Dedifferentiated amniotic fluid mesenchymal stem cell (primary cell): ENCODE results near the gene SORCS2.

Experiments used
- DNase-seq: peaks from one replicate; pipeline ENCODE4 v3.0.0-alpha.2; 2016; ENCODE audit errors: extremely low spot score

Gene SORCS2

GRCh38 chr4:7288751-7289523 is 96.6 kb downstream of the SORCS2 start:
- no peak for DNase-seq

DNA sequence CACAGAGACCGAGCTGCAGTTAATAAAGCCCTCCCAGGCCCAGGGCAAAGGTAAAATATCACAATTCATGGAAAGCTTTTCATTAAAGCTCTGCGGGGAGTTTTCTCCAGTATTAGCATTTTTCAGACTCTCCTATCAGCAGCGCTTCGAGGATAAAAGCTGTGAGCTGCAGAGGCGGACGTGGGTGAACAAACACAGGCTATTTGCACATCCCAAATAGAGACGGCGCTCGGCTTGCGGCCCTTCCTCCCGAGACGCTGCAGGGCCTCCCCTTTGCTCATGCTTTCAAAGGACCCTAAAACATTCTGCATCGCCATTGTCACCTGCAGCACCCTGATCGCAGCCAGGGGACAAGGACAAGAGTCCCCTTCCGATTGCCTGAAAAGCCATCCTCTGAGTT is 97.3 kb downstream of the SORCS2 start:
- no peak for DNase-seq

GRCh38 chr4:7291372-7292114 is 99.2 kb downstream of the SORCS2 start:
- DNase-seq, result no peak

GRCh38 chr4:7293703-7294102 is 101.4 kb downstream of the SORCS2 start:
- DNase-seq, result no peak

GRCh38 chr4:7294176-7294756 is 101.9 kb downstream of the SORCS2 start:
- no peak for DNase-seq

DNA sequence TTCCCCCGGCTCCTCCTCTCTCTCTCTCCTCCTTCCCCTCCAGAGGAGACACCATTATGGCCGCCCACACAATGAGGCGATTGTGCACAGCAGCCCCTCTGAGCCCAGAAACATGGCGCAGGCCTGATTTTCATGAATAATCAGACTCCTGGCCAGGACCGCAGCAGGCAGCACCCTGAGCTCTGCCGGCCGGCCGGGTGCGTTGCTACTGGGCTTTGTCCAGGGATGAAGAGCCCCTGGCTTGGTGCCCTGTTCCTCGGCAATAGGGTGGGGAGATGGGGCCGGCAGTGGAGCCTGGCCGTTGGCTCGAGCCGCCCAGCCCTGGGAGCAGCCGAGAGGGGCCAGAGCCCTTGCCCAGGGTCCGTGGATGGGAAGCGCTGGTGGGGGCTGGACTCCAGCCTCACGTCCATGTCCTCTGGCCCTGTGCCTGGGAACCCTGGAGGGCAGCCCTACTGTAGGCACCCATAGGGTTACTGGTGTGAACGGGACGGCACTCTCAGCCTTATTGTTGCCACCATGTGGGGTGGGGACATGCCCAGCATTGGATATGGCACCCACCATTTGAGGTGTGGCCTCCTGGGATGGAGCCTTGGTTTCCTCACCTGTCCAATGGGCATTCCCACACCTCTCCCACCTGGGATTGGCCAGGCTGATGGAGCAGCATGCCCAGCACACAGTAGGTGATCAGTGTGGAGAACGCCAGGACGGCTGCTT is 103.0 kb downstream of the SORCS2 start:
- no peak for DNase-seq

DNA sequence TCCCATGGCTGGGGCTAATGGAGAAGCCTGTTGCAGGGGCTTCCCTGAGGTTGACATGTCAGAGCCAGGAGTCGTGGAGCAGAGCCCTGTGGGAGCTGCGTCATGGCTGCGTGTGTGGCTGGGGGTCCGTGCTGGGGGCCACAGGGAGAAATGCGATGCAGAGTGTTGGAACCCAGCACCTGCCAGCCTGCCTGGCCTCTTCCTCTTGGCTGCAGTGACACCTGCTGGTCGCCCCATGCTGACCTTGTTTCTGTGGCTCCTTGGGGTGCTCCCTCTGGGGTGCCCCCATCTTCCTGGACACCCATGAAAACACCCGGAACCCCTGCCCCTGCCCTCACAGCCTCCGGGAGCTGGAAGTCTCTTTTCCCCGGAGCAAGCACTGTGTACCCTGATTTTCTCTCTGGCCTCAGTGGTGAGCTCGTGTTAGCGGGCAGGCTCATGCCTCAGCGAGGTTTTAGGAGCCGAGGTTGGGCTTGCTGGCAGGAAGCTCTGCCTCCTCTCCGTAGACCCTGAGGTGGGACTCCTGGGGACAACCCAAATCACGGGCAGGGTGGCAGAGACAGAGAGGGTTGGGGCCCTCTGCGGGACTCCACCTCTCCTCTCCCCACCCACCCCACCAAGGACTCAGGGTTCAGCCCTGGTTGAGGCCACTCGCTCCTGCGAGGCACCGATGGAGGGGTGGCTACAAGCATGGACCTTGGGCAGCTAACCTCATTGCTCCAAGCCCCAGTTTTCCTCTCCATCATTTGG is 103.7 kb downstream of the SORCS2 start:
- DNase-seq, result no peak

GRCh38 chr4:7296661-7297335 is 104.5 kb downstream of the SORCS2 start:
- DNase-seq, result no peak

GRCh38 chr4:7297374-7297773 is 105.0 kb downstream of the SORCS2 start:
- no peak for DNase-seq

DNA sequence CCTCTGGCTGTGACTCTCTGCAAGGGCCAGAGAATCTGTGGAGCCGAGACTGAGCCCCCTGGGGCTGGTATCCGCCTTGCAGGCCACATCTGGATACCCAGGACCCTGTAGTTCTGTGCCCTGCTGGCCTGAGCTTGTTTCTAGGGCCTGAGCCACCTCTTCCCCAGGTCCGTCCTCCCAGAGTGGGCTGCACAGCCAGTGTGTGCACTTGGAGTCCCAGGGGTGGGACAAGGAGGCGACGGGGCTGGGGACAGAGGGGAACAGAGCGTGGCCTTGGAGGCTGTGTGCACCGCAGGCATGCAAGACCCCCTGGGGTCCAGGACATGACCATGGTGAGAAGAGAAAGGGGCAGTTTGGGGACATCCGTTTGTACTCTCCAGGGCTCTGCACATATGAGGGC is 105.5 kb downstream of the SORCS2 start:
- no peak for DNase-seq

- DNase-seq, result no peak
These were observed 106.3 kb downstream of the SORCS2 start for GRCh38 chr4:7298619-7299009.

- no peak for DNase-seq
These were observed 106.9 kb downstream of the SORCS2 start for GRCh38 chr4:7299010-7299907.

- no peak for DNase-seq
These were observed 107.8 kb downstream of the SORCS2 start for GRCh38 chr4:7299908-7300710.

- DNase-seq, result no peak
These were observed 108.4 kb downstream of the SORCS2 start for GRCh38 chr4:7300711-7301095.

DNA sequence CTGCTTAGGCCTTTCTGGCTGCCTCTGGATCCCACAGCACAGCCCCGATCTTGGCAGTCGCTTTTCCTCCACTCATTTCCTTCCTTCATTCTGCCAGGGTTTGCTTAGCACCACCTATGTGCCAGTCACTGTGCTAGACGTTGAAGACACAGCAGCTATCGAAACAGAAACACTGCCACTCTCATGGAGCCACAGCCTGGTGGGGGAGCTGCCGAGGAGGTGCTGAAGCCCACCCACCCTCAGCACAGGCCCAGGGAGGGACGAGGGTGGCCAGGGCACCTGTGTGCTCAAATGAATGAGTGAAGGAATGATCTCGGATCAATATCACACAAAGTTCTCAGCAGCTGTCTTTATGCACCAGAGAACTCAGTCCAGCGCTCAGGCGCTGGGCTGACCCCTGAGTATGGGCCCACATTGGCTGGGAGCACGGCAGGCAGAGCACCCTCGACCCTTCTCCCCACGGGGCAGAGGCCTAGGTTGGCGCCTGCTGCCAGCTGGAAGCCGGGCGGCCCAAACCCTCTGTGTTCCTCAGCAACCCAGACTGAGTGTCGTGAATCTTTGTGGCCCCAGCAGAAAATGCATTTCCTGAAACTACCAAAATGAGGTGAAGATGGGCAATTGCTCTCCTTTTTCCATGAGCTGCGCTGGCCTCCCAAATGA is 108.9 kb downstream of the SORCS2 start:
- DNase-seq, result no peak

DNA sequence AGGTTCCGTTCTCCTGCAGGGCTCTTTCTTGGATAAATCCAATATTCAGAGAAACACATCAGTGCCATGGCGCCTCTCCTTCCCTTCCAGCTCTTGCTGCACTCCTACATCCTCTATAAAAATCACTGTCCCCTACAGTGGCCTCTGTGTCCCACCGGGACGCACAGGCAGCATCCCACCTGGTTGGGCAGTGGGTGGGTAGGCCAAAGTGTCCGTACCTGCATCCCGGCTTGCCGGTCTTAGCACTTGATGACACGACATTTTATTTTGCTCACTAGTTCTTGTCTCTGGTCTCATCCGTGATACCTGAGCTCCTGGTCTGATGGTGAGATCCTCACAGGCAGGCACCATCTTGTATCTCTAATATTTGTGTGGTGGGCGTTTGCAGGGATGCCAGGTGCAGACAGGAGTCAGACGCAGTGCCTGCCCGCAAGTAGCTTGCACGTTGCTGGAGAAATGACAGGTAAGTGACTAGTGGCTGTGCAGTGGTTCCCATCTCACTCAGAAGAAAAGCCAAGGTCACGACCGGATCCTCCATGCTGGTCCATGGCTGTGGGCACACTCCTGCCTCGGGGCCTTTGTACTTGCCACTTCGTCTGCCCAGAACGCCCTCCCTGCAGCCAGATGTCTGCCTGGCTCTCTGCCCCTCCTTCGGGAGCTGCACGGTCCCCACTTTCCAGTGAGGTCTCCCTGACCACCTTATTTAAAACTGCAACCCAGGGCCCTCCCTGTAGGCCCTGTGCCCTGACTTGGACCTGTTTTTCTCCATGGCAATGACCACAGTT is 109.7 kb downstream of the SORCS2 start:
- DNase-seq, result no peak

GRCh38 chr4:7302781-7303404 is 110.6 kb downstream of the SORCS2 start:
- no peak for DNase-seq
